ENCODE measurements around the gene ADGRL2. TPM values are rescaled to one million over a fixed set of nuclear protein-coding genes. Genes with fewer than 3 reads are reported as not detected.
"Not testable (repeated sequence)": the region's sequence is repeated elsewhere in the genome, so short reads cannot be mapped to it uniquely, and the experiment has no call there.

Gene ADGRL2
- total RNA-seq, 1 donor from 2014 or later: 104 TPM

GRCh38 chr1:81850031-81850430 is 49.3 kb downstream of the ADGRL2 start:
- intact Hi-C loops (cut with DNase I): no loop called here

DNA sequence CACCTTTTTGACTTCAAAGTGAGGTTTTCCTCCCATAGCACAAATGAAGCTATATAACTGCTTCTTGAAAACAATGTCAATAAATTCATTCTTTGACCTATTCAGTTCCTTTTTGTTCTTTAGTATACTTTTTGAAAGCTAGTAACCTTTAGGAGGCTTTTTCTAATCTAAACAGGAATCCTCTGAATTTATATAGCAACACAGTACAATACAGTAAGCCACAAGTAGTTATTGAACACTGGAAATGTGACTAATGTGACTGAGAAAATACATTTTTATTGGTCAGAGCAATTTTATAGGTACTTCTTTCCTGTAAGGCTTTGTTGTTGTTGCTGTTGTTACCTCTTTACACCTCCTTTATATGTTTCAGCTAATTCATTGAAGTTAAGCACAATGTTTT is 49.8 kb downstream of the ADGRL2 start:
- TF ChIP-seq CTCF (IDR thresholded peaks at IDR 0.05): no peak
- H3K9me3 ChIP-seq: no peaks in the 10 kb centered on the region
- H3K4me1 ChIP-seq: no peaks in the 10 kb centered on the region
- no peak for ATAC-seq
- no peak for DNase-seq
- intact Hi-C loops (cut with DNase I): no loop called here
- no peaks in the 10 kb centered on the region for H3K36me3 ChIP-seq
- no peak overlapping the region for H3K27ac ChIP-seq
- no peak overlapping the region for H3K4me3 ChIP-seq
- no peaks in the 10 kb centered on the region for H3K27me3 ChIP-seq

More at GRCh38 chr1:81850031-81850430, 49.3 kb downstream of the ADGRL2 start:
- H3K27ac ChIP-seq: no peak overlapping the region
- no peak for TF ChIP-seq CTCF (IDR thresholded peaks at IDR 0.05)
- no peaks in the 10 kb centered on the region for H3K4me1 ChIP-seq
- DNase-seq (no peak), ATAC-seq (no peak)
- no peaks in the 10 kb centered on the region for H3K36me3 ChIP-seq
- H3K4me3 ChIP-seq: no peak overlapping the region
- no peaks in the 10 kb centered on the region for H3K9me3 ChIP-seq
- no peaks in the 10 kb centered on the region for H3K27me3 ChIP-seq

DNA sequence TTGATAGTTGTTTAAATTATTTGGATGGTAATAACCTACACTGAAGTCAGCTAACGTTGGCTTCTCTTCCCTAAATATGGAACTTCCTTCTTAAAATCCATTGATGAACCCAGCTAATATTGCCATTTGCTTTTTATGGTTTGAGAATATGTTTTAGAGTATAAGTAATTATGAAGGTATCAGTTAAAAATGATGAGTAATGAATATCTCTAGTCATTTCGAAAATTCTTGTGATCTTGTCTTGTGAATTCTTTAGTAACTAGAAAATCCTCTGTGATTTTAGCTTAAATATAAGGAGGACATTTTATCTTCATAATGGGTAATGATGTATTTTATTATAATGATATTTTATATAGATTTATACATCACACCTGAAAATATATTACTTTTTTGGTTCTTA is 50.5 kb downstream of the ADGRL2 start:
- Histone ChIP-seq H3K36me3 (no peaks in the 10 kb centered on the region), H3K4me1 (no peaks in the 10 kb centered on the region), H3K27ac (no peak overlapping the region), H3K9me3 (no peaks in the 10 kb centered on the region), H3K27me3 (no peaks in the 10 kb centered on the region), H3K4me3 (no peak overlapping the region)
- intact Hi-C loops (cut with DNase I): no loop called here
- no peak for TF ChIP-seq CTCF (IDR thresholded peaks at IDR 0.05)
- DNase-seq: no peak
- no peak for ATAC-seq

DNA sequence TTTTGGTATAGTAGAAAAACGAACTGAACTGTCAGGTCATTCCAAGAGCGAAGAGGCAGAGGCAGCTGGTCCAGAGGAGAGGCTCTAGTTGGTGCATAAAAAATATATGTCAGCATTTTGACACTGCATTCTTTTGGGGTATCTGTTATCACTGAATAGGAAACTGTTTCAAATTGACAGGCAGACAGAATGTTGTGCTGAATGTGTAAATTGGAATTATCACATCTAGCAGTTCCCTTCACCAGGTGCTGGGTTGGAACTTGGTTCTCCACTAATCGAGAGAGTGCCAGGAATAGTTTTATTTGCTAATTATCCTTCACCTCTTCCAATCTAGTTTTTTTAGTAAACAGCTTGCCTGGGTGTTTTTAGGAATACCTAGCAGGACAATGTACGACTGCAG is 52.2 kb downstream of the ADGRL2 start:
- DNase-seq (no peak), ATAC-seq (no peak)
- Histone ChIP-seq H3K27ac (no peak overlapping the region), H3K4me3 (no peak overlapping the region), H3K27me3 (no peaks in the 10 kb centered on the region), H3K36me3 (no peaks in the 10 kb centered on the region), H3K9me3 (no peaks in the 10 kb centered on the region), H3K4me1 (no peaks in the 10 kb centered on the region)
- TF ChIP-seq CTCF (IDR thresholded peaks at IDR 0.05): no peak
- intact Hi-C loops (cut with DNase I): no loop called here

DNA sequence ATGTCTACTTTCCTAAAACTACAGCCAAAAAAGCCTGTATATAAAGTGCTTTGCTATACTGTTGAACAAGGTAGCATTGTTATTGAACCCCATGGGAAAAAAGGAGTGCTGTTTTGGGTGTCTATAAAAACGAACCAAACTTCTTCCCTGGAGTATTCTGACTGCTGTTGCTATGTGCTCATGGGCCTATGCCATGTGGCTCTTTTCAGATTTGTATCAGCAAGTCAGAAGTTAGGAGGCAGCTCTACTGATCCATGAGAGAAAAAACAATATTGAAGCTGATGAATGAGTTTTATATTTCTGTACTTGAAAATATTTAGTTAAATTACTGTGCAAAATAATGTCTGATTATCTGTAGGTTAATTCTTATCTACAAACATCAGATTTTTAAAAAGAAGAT is 66.5 kb downstream of the ADGRL2 start:
- no peaks in the 10 kb centered on the region for H3K27me3 ChIP-seq
- DNase-seq: no peak
- no peaks in the 10 kb centered on the region for H3K36me3 ChIP-seq
- no peak overlapping the region for H3K27ac ChIP-seq
- H3K4me3 ChIP-seq: no peak overlapping the region
- intact Hi-C loops (cut with DNase I): no loop called here
- no peaks in the 10 kb centered on the region for H3K9me3 ChIP-seq
- ATAC-seq: no peak
- TF ChIP-seq CTCF (IDR thresholded peaks at IDR 0.05): no peak
- peaks cover 7% of the 10 kb centered on the region for H3K4me1 ChIP-seq

- Histone ChIP-seq H3K9me3 (no peaks in the 10 kb centered on the region), H3K27me3 (no peaks in the 10 kb centered on the region), H3K36me3 (no peaks in the 10 kb centered on the region), H3K4me3 (no peak overlapping the region), H3K27ac (no peak overlapping the region), H3K4me1 (peaks cover 7% of the 10 kb centered on the region)
- ATAC-seq: no peak
- no peak for TF ChIP-seq CTCF (IDR thresholded peaks at IDR 0.05)
- no peak for DNase-seq
- intact Hi-C loops (cut with DNase I): no loop called here
These were observed 68.6 kb downstream of the ADGRL2 start for GRCh38 chr1:81869307-81869706.

GRCh38 chr1:81871091-81871490 is 70.4 kb downstream of the ADGRL2 start:
- H3K9me3 ChIP-seq; H3K27me3 ChIP-seq; H3K27ac ChIP-seq; H3K36me3 ChIP-seq; H3K4me1 ChIP-seq; DNase-seq; intact Hi-C loops (cut with DNase I); H3K4me3 ChIP-seq; ATAC-seq: not testable (repeated sequence)
